ENCODE data around the gene GPR176.

GRCh38 chr15:39783244-39783820 lies 136.7 kb downstream of the GPR176 start:
- TF ChIP-seq CTCF (conservative IDR thresholded peaks at IDR 0.05): no peak
- no peak for TF ChIP-seq ZFX (IDR thresholded peaks at IDR 0.05)
